Stomach (tissue), 4 donors: ENCODE data around the gene HECW1.

ENCODE experiments used
- CTCF ChIP-seq, 7 experiments: fragments of 450-650 bp in 4 of 7; fragments of 200-600 bp in 3 of 7; sonication (generic) in 3 of 7; IDR thresholded peaks; one replicate each; pipeline ENCODE4 v1.5.1; 2016 to 2019; ENCODE audit warnings: antibody characterized with exemption in 7 of 7, control low read depth in 2 of 7, mild to moderate bottlenecking in 1 of 7
- EP300 ChIP-seq: sonication (generic); formaldehyde crosslinking; IDR thresholded peaks from one replicate; pipeline ENCODE4 v1.6.1; 2017; ENCODE audit warnings: antibody characterized with exemption
- POLR2A ChIP-seq, 4 donors: fragments of 450-650 bp; IDR thresholded peaks; one replicate each; pipeline ENCODE4 v1.6.1; 2016; ENCODE audit warnings: antibody characterized with exemption in 4 of 4, control low read depth in 2 of 4, mild to moderate bottlenecking in 1 of 4, moderate library complexity in 1 of 4
- POLR2AphosphoS5 ChIP-seq, 3 donors: sonication (generic); formaldehyde crosslinking; IDR thresholded peaks; one replicate each; pipeline ENCODE4 v1.6.1; 2016; ENCODE audit warnings: antibody characterized with exemption in 3 of 3

GRCh38 chr7:43439631-43440401 is 327.4 kb downstream of the HECW1 start:
- no peak for TF ChIP-seq POLR2A (IDR thresholded peaks at IDR 0.05)
- no peak for TF ChIP-seq EP300
- TF ChIP-seq CTCF (IDR thresholded peaks at IDR 0.05), result peak in 5 of 7 experiments; percentile 7 to 70 (median 38)
- no peak for TF ChIP-seq POLR2AphosphoS5 (IDR thresholded peaks at IDR 0.05)
